ENCODE measurements around the gene FEN1. TPM values are rescaled to one million over a fixed set of nuclear protein-coding genes. Genes with fewer than 3 reads are reported as not detected.

FEN1 gene
- total and polyA plus RNA-seq, 2 of the 13 experiments (the other 11 are each of a cell fraction or from before 2014, with no cell fraction given), result 12.4 to 102 TPM

DNA sequence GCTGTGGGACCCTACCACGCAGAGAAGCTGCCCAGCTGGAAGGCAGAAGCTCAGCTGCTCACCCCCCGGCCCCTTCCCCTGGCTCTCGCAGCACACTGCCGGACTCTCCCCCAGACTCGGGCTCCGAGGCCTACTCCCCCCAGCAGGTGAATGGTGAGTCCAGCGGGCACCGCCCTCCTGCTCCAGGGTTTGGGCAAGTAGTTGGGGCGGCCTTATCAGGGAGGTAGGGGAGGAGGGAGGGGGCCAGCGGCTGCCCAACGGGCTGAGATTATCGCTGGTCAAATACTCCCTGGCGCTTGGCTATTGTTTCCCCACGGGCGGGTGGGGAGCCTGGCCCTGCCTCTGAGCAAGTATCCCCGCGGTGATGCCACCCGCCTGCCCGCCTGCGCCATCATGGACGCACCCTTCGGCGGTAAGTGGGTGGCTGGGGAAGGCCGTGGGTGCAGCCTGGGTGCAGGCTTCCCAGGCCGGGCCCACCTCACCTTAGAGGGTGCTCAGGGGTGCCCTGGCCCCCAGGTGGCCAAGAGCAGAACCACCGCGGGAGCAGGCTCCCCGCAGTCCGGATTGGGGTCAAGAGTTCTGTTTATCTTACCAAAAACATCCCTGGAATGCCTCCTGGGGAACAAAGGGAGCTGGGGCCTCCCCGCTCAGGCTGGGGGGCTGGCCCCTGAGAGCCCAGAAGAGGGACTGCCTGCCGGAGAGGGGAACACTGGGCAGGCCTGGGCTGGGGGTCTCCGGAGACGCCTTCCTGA is 23.4 kb upstream of the FEN1 start (continued):
- TF ChIP-seq ZNF629 (CRISPR knock-in tag; conservative IDR thresholded peaks at IDR 0.05), result no peak
- no peak for TF ChIP-seq FOSL1 (CRISPR knock-in tag; IDR thresholded peaks at IDR 0.05; ENCODE audit: borderline replicate concordance)
- TF ChIP-seq, protein P1, sequence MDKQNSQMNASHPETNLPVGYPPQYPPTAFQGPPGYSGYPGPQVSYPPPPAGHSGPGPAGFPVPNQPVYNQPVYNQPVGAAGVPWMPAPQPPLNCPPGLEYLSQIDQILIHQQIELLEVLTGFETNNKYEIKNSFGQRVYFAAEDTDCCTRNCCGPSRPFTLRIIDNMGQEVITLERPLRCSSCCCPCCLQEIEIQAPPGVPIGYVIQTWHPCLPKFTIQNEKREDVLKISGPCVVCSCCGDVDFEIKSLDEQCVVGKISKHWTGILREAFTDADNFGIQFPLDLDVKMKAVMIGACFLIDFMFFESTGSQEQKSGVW (CRISPR knock-in tag; IDR thresholded peaks at IDR 0.05; ENCODE audit: borderline replicate concordance), result no peak
- TF ChIP-seq PAX8 (CRISPR knock-in tag; IDR thresholded peaks at IDR 0.05; ENCODE audit: borderline replicate concordance), result no peak
- no peak for TF ChIP-seq TBX3 (IDR thresholded peaks at IDR 0.05; ENCODE audit: borderline replicate concordance)
- no peak for TF ChIP-seq SMARCC2 (IDR thresholded peaks at IDR 0.05)
- peak; percentile 15; the same call in 1 of the 2 replicates for TF ChIP-seq SIX4 (CRISPR knock-in tag; IDR thresholded peaks at IDR 0.05)
- TF ChIP-seq, protein P2, sequence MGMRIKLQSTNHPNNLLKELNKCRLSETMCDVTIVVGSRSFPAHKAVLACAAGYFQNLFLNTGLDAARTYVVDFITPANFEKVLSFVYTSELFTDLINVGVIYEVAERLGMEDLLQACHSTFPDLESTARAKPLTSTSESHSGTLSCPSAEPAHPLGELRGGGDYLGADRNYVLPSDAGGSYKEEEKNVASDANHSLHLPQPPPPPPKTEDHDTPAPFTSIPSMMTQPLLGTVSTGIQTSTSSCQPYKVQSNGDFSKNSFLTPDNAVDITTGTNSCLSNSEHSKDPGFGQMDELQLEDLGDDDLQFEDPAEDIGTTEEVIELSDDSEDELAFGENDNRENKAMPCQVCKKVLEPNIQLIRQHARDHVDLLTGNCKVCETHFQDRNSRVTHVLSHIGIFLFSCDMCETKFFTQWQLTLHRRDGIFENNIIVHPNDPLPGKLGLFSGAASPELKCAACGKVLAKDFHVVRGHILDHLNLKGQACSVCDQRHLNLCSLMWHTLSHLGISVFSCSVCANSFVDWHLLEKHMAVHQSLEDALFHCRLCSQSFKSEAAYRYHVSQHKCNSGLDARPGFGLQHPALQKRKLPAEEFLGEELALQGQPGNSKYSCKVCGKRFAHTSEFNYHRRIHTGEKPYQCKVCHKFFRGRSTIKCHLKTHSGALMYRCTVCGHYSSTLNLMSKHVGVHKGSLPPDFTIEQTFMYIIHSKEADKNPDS (CRISPR knock-in tag; IDR thresholded peaks at IDR 0.05), result 0 out of 2 replicates have a peak, but pooled peaks have one; percentile 56
- no peak for TF ChIP-seq HOXA9 (CRISPR knock-in tag; IDR thresholded peaks at IDR 0.05; ENCODE audit: borderline replicate concordance)
- TF ChIP-seq ZNF34 (CRISPR knock-in tag; IDR thresholded peaks at IDR 0.05; ENCODE audit: borderline replicate concordance), result no peak
- TF ChIP-seq, protein P3, sequence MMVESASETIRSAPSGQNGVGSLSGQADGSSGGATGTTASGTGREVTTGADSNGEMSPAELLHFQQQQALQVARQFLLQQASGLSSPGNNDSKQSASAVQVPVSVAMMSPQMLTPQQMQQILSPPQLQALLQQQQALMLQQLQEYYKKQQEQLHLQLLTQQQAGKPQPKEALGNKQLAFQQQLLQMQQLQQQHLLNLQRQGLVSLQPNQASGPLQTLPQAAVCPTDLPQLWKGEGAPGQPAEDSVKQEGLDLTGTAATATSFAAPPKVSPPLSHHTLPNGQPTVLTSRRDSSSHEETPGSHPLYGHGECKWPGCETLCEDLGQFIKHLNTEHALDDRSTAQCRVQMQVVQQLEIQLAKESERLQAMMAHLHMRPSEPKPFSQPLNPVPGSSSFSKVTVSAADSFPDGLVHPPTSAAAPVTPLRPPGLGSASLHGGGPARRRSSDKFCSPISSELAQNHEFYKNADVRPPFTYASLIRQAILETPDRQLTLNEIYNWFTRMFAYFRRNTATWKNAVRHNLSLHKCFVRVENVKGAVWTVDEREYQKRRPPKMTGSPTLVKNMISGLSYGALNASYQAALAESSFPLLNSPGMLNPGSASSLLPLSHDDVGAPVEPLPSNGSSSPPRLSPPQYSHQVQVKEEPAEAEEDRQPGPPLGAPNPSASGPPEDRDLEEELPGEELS (CRISPR knock-in tag; IDR thresholded peaks at IDR 0.05), result peak; percentile 70; the same call in 1 of the 2 replicates
- no peak; the same call in 1 of the 2 replicates for TF ChIP-seq NRL (CRISPR knock-in tag; IDR thresholded peaks at IDR 0.05; ENCODE audit: borderline replicate concordance)
- no peak for TF ChIP-seq SETDB1 (CRISPR knock-in tag; IDR thresholded peaks at IDR 0.05; ENCODE audit: borderline replicate concordance)
- TF ChIP-seq, protein P4, sequence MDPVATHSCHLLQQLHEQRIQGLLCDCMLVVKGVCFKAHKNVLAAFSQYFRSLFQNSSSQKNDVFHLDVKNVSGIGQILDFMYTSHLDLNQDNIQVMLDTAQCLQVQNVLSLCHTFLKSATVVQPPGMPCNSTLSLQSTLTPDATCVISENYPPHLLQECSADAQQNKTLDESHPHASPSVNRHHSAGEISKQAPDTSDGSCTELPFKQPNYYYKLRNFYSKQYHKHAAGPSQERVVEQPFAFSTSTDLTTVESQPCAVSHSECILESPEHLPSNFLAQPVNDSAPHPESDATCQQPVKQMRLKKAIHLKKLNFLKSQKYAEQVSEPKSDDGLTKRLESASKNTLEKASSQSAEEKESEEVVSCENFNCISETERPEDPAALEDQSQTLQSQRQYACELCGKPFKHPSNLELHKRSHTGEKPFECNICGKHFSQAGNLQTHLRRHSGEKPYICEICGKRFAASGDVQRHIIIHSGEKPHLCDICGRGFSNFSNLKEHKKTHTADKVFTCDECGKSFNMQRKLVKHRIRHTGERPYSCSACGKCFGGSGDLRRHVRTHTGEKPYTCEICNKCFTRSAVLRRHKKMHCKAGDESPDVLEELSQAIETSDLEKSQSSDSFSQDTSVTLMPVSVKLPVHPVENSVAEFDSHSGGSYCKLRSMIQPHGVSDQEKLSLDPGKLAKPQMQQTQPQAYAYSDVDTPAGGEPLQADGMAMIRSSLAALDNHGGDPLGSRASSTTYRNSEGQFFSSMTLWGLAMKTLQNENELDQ (CRISPR knock-in tag; IDR thresholded peaks at IDR 0.05; ENCODE audit: borderline replicate concordance), result no peak
- no peak for TF ChIP-seq CAMTA2 (CRISPR knock-in tag; IDR thresholded peaks at IDR 0.05; ENCODE audit: borderline replicate concordance)
- TF ChIP-seq ZNF556 (CRISPR knock-in tag; IDR thresholded peaks at IDR 0.05; ENCODE audit: borderline replicate concordance), result no peak
- no peak; the same call in 1 of the 2 replicates for TF ChIP-seq TSC22D2 (CRISPR knock-in tag; IDR thresholded peaks at IDR 0.05; ENCODE audit: borderline replicate concordance)
- peak; percentile 84 for TF ChIP-seq HIVEP1 (CRISPR knock-in tag; IDR thresholded peaks at IDR 0.05)
- no peak for TF ChIP-seq NFATC3 (CRISPR knock-in tag; IDR thresholded peaks at IDR 0.05)
- TF ChIP-seq SCMH1 (CRISPR knock-in tag; IDR thresholded peaks at IDR 0.05; ENCODE audit: borderline replicate concordance), result no peak
- TF ChIP-seq ZNF883 (CRISPR knock-in tag; IDR thresholded peaks at IDR 0.05; ENCODE audit: not compliant biosample characterization), result peak; percentile 38
- TF ChIP-seq CBX5 (CRISPR knock-in tag; IDR thresholded peaks at IDR 0.05; ENCODE audit: borderline replicate concordance), result peak; percentile 48; the same call in 1 of the 2 replicates
